ENCODE measurements around the gene KRT82.
A peak's percentile ranks its signal among the peaks of the same experiment; 100 is the strongest.

Gene KRT82

DNA sequence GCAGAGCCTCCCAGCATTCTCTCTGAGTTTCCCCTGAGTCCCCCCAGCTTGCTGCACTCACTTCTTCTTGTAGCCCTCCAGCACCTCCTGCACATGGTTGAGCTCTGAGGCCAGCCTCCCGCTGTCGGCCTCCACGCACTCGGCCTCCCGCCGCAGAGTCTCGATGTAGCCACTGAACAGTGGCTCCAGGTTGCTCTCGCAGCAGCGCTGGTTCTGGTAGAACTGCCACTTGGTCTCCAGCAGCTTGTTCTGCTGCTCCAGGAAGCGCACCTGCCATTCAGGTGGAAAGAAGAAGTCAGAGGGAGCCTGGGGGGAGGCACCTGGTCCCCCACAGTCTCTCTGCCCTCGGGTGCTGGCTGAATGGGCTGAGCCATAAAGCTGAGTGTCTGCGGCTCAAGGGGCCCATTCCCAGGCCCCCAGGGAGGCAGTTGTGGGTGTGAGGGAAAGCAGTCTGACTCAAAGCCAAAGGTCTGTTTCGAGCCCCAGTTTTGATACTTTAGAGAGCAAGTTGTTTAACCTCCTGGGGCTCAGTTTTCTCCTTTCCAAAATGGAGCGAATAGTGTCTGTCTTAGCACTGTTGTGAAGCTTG lies 41.1 kb downstream of the KRT82 start:
- in situ Hi-C loops (cut with HindIII; ENCODE audit: low pct_ligation_motif_present, low sequenced_read_pairs): no loop called here
- Histone ChIP-seq H3K27ac (no peak overlapping the region), H3K36me3 (replicated peaks) (no peaks in the 10 kb centered on the region), H3K4me3 (ENCODE audit: low read depth, low read length) (no peak overlapping the region), H3K27me3 (replicated peaks) (peaks cover 2% of the 10 kb centered on the region)
- TF ChIP-seq, protein P1, sequence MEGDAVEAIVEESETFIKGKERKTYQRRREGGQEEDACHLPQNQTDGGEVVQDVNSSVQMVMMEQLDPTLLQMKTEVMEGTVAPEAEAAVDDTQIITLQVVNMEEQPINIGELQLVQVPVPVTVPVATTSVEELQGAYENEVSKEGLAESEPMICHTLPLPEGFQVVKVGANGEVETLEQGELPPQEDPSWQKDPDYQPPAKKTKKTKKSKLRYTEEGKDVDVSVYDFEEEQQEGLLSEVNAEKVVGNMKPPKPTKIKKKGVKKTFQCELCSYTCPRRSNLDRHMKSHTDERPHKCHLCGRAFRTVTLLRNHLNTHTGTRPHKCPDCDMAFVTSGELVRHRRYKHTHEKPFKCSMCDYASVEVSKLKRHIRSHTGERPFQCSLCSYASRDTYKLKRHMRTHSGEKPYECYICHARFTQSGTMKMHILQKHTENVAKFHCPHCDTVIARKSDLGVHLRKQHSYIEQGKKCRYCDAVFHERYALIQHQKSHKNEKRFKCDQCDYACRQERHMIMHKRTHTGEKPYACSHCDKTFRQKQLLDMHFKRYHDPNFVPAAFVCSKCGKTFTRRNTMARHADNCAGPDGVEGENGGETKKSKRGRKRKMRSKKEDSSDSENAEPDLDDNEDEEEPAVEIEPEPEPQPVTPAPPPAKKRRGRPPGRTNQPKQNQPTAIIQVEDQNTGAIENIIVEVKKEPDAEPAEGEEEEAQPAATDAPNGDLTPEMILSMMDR (IDR thresholded peaks at IDR 0.05; ENCODE audit: low read depth, low read length, missing control alignments): no peak
- no peak for DNase-seq

DNA sequence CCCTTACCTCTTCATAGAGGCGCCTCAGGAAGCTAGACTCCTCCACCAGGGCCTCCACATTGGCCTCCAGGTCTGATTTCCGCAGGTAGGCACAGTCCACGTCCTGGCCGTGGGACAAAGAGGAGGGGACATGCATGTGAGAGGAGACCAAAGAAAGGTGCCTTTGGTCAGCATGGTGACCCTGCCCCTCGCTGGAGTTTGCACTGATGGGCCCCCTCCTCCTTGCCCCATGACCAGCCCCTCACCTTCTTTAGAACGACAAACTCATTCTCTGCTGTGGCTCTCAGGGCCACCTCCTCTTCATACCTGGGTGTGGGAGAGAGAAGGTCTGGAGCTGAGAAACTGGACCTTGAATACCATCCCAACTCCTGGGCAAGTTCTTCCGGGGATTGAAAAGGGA lies 42.1 kb downstream of the KRT82 start:
- TF ChIP-seq, protein P1 (IDR thresholded peaks at IDR 0.05; ENCODE audit: low read depth, low read length, missing control alignments): no peak
- DNase-seq: no peak
- peaks cover 2% of the 10 kb centered on the region for H3K27me3 ChIP-seq (replicated peaks)
- H3K36me3 ChIP-seq (replicated peaks): no peaks in the 10 kb centered on the region
- H3K27ac ChIP-seq: no peak overlapping the region
- H3K4me3 ChIP-seq (ENCODE audit: low read depth, low read length): no peak overlapping the region
- in situ Hi-C loops (cut with HindIII; ENCODE audit: low pct_ligation_motif_present, low sequenced_read_pairs): no loop called here

DNA sequence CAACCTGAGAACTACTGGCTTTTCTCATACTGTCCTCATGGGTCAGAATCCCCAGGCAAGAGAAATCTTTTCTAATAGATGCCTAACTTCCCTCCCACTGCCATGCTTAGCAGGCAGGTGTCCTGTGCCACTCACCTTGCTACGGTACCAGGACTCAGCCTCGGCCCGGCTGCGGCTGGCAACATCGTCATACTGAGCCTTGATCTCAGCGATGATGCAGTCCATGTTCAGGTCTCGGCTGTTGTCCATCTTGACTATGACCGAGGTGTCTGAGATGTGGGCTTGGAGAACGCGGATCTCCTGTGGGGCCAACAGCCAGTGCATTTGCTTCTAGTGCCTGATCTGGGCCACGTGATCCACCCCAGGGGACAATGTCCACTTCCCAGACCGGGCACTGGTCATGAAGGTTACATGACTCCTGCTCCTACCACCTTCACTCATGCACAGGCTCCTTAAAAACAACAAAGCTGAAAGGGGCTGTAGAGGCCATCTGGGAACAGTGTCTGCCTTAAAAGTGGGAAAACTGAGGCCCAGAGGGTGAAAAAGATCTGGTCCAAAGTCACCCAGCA lies 42.9 kb downstream of the KRT82 start:
- TF ChIP-seq, protein P1 (IDR thresholded peaks at IDR 0.05; ENCODE audit: low read depth, low read length, missing control alignments): no peak
- DNase-seq: no peak
- in situ Hi-C loops (cut with HindIII; ENCODE audit: low pct_ligation_motif_present, low sequenced_read_pairs): no loop called here
- Histone ChIP-seq H3K27ac (no peak overlapping the region), H3K27me3 (replicated peaks) (peaks cover 2% of the 10 kb centered on the region), H3K4me3 (ENCODE audit: low read depth, low read length) (no peak overlapping the region), H3K36me3 (replicated peaks) (no peaks in the 10 kb centered on the region)

- no peak for DNase-seq
Observed at GRCh38 chr12:52362118-52362726, 43.9 kb downstream of the KRT82 start.

GRCh38 chr12:52361553-52361952 lies 44.6 kb downstream of the KRT82 start:
- Histone ChIP-seq H3K4me3 (ENCODE audit: low read depth, low read length) (no peak overlapping the region), H3K27me3 (replicated peaks) (no peaks in the 10 kb centered on the region), H3K27ac (no peak overlapping the region), H3K36me3 (replicated peaks) (no peaks in the 10 kb centered on the region)
- no peak for DNase-seq
- in situ Hi-C loops (cut with HindIII; ENCODE audit: low pct_ligation_motif_present, low sequenced_read_pairs): no loop called here
- TF ChIP-seq, protein P1 (IDR thresholded peaks at IDR 0.05; ENCODE audit: low read depth, low read length, missing control alignments): no peak

More at GRCh38 chr12:52362118-52362726, 43.9 kb downstream of the KRT82 start:
- Histone ChIP-seq H3K27me3 (replicated peaks) (no peaks in the 10 kb centered on the region), H3K27ac (no peak overlapping the region), H3K4me3 (ENCODE audit: low read depth, low read length) (no peak overlapping the region), H3K36me3 (replicated peaks) (no peaks in the 10 kb centered on the region)
- in situ Hi-C loops (cut with HindIII; ENCODE audit: low pct_ligation_motif_present, low sequenced_read_pairs): no loop called here
- TF ChIP-seq, protein P1 (IDR thresholded peaks at IDR 0.05; ENCODE audit: low read depth, low read length, missing control alignments): peak; percentile 50

All from brain microvascular endothelial cell (primary cell).